Measurements from ENCODE around the gene HOXD3. TPM values are rescaled to one million over a fixed set of nuclear protein-coding genes. Genes with fewer than 3 reads are reported as not detected.

Gene HOXD3
- total RNA-seq, 1 experiment from 2014 or later, result not detected

DNA sequence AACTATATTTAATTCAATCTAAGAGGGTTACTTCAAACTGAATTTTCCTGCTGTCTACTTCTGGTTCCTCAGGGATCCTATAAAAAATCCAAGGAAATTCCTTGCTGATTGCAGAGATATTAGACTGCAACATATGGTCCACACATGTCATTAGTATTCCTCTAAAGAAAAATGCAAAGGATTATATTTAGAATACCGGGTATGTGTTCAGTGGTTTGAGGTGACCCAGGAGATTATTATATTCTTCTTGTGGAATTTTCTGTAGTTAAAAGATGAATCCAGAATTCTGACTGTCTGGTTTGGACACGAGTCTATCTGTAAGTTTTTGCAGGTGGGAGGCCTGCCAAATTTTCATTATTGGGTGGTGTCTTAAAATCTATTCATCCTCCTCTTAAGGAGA, 49.6 kb downstream of the HOXD3 start:
- WGBS (ENCODE audit: extremely low coverage, insufficient read length, low lambda C conversion rate), result no CpG with 5 or more reads among the region's 2 CpGs
- peaks cover 33% of the 10 kb centered on the region for H3K27me3 Mint-ChIP-seq (ENCODE audit: low read depth)

More for the DNA sequence above, 49.6 kb downstream of the HOXD3 start:
- Histone ChIP-seq H3K23ac (ENCODE audit: insufficient read length, low read depth, low read length) (no peak overlapping the region), H2BK120ac (ENCODE audit: low read depth, low read length, poor library complexity, severe bottlenecking) (no peak overlapping the region), H3K14ac (ENCODE audit: insufficient read depth, low read length) (no peak overlapping the region), H2BK12ac (ENCODE audit: insufficient read length, low read depth, low read length) (no peak overlapping the region), H2AFZ (ENCODE audit: low read length) (no peak overlapping the region), H3K18ac (ENCODE audit: insufficient read length, low read depth, low read length) (no peak overlapping the region), H3K27me3 (ENCODE audit: insufficient read depth, low read length) (no peaks in the 10 kb centered on the region), H2BK5ac (ENCODE audit: insufficient read length, low read length) (no peak overlapping the region), H3K56ac (ENCODE audit: insufficient read length, low read depth, low read length) (no peak overlapping the region), H4K91ac (ENCODE audit: insufficient read length, low read depth, low read length) (no peak overlapping the region), H2BK20ac (ENCODE audit: low read depth, low read length, poor library complexity, severe bottlenecking) (no peak overlapping the region), H3K79me2 (ENCODE audit: insufficient read depth, low read length) (no peaks in the 10 kb centered on the region), H4K8ac (replicated peaks; ENCODE audit: insufficient read length, low read depth, low read length) (no peak overlapping the region), H4K20me1 (ENCODE audit: control insufficient read depth, insufficient read depth, insufficient read length) (no peaks in the 10 kb centered on the region), H3K9me3 (ENCODE audit: control insufficient read depth, low read depth, low read length) (no peaks in the 10 kb centered on the region), H3K23me2 (ENCODE audit: insufficient read length, low read depth, low read length, poor library complexity, severe bottlenecking) (no peaks in the 10 kb centered on the region), H2AK5ac (ENCODE audit: insufficient read length, low read length) (no peak overlapping the region), H4K5ac (ENCODE audit: insufficient read length, low read depth, low read length) (no peak overlapping the region), H3K4ac (ENCODE audit: low read depth, low read length) (no peak overlapping the region), H3K9ac (ENCODE audit: extremely low read depth, insufficient read length, low read length) (no peak overlapping the region), H3T11ph (ENCODE audit: low read length) (no peak overlapping the region), H3K4me1 (ENCODE audit: insufficient read depth, low read length) (no peaks in the 10 kb centered on the region), H3K79me1 (ENCODE audit: insufficient read depth, low read depth, low read length, poor library complexity, severe bottlenecking) (no peaks in the 10 kb centered on the region), H2BK15ac (ENCODE audit: low read depth, low read length) (no peak overlapping the region), H3K27ac (ENCODE audit: insufficient read length, low read depth, low read length) (no peak overlapping the region), H3K4me2 (ENCODE audit: insufficient read depth, insufficient read length, low read length) (no peak overlapping the region)
- DNase-seq, result no peak
- TF ChIP-seq, protein P1, sequence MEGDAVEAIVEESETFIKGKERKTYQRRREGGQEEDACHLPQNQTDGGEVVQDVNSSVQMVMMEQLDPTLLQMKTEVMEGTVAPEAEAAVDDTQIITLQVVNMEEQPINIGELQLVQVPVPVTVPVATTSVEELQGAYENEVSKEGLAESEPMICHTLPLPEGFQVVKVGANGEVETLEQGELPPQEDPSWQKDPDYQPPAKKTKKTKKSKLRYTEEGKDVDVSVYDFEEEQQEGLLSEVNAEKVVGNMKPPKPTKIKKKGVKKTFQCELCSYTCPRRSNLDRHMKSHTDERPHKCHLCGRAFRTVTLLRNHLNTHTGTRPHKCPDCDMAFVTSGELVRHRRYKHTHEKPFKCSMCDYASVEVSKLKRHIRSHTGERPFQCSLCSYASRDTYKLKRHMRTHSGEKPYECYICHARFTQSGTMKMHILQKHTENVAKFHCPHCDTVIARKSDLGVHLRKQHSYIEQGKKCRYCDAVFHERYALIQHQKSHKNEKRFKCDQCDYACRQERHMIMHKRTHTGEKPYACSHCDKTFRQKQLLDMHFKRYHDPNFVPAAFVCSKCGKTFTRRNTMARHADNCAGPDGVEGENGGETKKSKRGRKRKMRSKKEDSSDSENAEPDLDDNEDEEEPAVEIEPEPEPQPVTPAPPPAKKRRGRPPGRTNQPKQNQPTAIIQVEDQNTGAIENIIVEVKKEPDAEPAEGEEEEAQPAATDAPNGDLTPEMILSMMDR (conservative IDR thresholded peaks at IDR 0.05), result no peak
- Mint-ChIP-seq H3K27ac (no peak overlapping the region), H3K4me1 (no peaks in the 10 kb centered on the region), H3K9me3 (no peaks in the 10 kb centered on the region), H3K4me3 (no peak overlapping the region), H3K36me3 (ENCODE audit: insufficient read depth in 1 of 3, low read depth in 3 of 3) (no peaks in the 10 kb centered on the region)

Data from H9 (cell line).